ENCODE data around the gene RNU6-8.

DNA sequence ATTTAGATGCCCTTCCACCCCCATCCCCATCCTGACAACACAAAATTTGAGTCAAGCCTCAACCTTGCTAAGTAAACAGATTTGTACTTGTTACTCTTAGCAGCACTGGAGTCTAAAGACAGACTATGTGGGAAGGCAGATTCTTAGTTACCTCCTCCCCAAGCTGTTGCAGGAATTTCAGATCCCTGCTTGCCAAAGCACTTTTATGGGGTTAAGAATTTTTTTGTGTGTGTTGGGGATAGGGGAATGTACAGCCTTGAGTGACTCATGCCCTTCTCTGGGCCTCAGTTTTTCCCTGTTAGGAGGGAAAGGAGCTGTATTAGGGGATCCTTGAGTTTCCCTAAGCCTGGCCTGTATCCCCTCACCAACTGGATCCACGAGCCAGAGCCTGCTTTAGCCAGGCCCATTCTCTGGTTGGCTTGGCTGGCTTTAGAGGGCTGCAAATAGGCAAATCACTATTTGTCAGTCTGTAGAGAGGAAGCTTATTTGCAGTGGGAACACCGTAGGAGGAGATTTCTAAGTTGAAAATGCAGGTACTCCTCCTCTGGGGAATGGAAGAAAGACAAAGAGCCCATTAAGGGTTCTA lies 27.7 kb upstream of the RNU6-8 start:
- no peak for TF ChIP-seq TEAD4 (IDR thresholded peaks at IDR 0.05)
- TF ChIP-seq CEBPB (IDR thresholded peaks at IDR 0.05), result no peak
- TF ChIP-seq EP300 (IDR thresholded peaks at IDR 0.05; ENCODE audit: borderline replicate concordance), result no peak
- TF ChIP-seq, protein P1, sequence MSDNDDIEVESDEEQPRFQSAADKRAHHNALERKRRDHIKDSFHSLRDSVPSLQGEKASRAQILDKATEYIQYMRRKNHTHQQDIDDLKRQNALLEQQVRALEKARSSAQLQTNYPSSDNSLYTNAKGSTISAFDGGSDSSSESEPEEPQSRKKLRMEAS (IDR thresholded peaks at IDR 0.05), result no peak
- TF ChIP-seq TCF12 (IDR thresholded peaks at IDR 0.05; ENCODE audit: low read depth), result no peak
- no peak for TF ChIP-seq YY1 (IDR thresholded peaks at IDR 0.05; ENCODE audit: low read depth)
- TF ChIP-seq, protein P2, sequence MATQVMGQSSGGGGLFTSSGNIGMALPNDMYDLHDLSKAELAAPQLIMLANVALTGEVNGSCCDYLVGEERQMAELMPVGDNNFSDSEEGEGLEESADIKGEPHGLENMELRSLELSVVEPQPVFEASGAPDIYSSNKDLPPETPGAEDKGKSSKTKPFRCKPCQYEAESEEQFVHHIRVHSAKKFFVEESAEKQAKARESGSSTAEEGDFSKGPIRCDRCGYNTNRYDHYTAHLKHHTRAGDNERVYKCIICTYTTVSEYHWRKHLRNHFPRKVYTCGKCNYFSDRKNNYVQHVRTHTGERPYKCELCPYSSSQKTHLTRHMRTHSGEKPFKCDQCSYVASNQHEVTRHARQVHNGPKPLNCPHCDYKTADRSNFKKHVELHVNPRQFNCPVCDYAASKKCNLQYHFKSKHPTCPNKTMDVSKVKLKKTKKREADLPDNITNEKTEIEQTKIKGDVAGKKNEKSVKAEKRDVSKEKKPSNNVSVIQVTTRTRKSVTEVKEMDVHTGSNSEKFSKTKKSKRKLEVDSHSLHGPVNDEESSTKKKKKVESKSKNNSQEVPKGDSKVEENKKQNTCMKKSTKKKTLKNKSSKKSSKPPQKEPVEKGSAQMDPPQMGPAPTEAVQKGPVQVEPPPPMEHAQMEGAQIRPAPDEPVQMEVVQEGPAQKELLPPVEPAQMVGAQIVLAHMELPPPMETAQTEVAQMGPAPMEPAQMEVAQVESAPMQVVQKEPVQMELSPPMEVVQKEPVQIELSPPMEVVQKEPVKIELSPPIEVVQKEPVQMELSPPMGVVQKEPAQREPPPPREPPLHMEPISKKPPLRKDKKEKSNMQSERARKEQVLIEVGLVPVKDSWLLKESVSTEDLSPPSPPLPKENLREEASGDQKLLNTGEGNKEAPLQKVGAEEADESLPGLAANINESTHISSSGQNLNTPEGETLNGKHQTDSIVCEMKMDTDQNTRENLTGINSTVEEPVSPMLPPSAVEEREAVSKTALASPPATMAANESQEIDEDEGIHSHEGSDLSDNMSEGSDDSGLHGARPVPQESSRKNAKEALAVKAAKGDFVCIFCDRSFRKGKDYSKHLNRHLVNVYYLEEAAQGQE (IDR thresholded peaks at IDR 0.05; ENCODE audit: low read depth), result no peak
- no peak for TF ChIP-seq RAD21 (IDR thresholded peaks at IDR 0.05; ENCODE audit: low read depth)
- TF ChIP-seq TAF1 (IDR thresholded peaks at IDR 0.05; ENCODE audit: low read depth), result no peak
- no peak for TF ChIP-seq NFIC (IDR thresholded peaks at IDR 0.05)
- no peak for TF ChIP-seq FOXM1 (IDR thresholded peaks at IDR 0.05; ENCODE audit: borderline replicate concordance, low read depth)
- TF ChIP-seq ZBTB7A (IDR thresholded peaks at IDR 0.05; ENCODE audit: low read depth), result no peak
